Measurements from ENCODE around the gene TNC.

- no peak for TF ChIP-seq CTCF (IDR thresholded peaks at IDR 0.05)
- no peak for TF ChIP-seq POLR2A (IDR thresholded peaks at IDR 0.05)
Measured at GRCh38 chr9:115071176-115071575, 46.8 kb downstream of the TNC start.

All from prostate gland (tissue), 2 donors.